ENCODE results near the gene MRPL41.
"Not testable (repeated sequence)": the region's sequence is repeated elsewhere in the genome, so short reads cannot be mapped to it uniquely, and the experiment has no call there.

MRPL41 gene

GRCh38 chr9:137551264-137552021 is at the start of gene MRPL41:
Gene MRPL41 (plus strand): TSS chr9:137551879. CDS start chr9:137552082, 203 bp downstream.
- no peak for TF ChIP-seq POLR2A (IDR thresholded peaks at IDR 0.05; ENCODE audit: low read length)
- no peak for TF ChIP-seq GATA1 (IDR thresholded peaks at IDR 0.05; ENCODE audit: low read depth, low read length)
- peak; percentile 91 to 94 for DNase-seq

GRCh38 chr9:137502008-137502911 is 49.4 kb upstream of the MRPL41 start:
- TF ChIP-seq GATA1 (IDR thresholded peaks at IDR 0.05; ENCODE audit: low read depth, low read length): no peak
- no peak for TF ChIP-seq POLR2A (IDR thresholded peaks at IDR 0.05; ENCODE audit: low read length)
- DNase-seq: no peak

GRCh38 chr9:137504432-137504777 is 47.3 kb upstream of the MRPL41 start:
- TF ChIP-seq GATA1 (IDR thresholded peaks at IDR 0.05; ENCODE audit: low read depth, low read length): no peak
- no peak for TF ChIP-seq POLR2A (IDR thresholded peaks at IDR 0.05; ENCODE audit: low read length)
- no peak for DNase-seq

DNA sequence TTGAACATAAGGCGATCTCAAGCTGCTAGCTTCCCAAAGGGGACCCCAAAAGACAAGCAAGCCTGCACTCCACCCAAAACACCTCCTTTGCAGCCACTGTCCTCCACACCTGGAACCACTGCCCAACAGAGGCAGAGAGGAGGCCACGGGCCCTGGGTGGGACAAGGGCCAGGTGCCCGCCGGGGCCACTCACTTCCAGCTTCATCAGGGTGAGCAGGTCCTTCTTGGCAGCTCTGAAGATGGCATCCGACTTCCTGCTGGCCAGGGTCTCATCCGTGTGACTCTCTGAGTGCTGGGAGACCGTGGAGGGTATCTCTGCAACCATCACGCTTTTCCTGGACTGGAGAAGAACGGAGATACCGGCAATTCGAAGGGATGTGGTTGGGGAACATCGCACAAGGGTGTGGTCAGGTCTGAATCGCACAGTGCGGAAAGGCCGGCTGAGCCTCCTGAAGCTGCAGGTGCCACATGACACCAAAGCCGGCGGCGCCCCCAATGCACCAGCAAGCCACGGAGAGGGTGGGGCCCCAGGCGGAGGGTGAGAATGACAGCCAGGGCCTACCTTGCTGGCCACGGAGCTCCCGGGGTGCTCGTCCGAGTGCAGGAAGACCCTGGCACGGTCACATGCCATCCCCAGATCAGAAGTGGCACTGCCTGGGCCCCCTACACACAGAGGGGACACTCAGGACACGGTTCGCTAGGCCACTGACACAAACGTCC is 46.1 kb upstream of the MRPL41 start:
- DNase-seq: no peak
- TF ChIP-seq POLR2A (IDR thresholded peaks at IDR 0.05; ENCODE audit: low read length): no peak

GRCh38 chr9:137506274-137506673 is 45.4 kb upstream of the MRPL41 start:
- TF ChIP-seq POLR2A (IDR thresholded peaks at IDR 0.05; ENCODE audit: low read length) (no peak), GATA1 (IDR thresholded peaks at IDR 0.05; ENCODE audit: low read depth, low read length) (no peak)
- DNase-seq: no peak

DNA sequence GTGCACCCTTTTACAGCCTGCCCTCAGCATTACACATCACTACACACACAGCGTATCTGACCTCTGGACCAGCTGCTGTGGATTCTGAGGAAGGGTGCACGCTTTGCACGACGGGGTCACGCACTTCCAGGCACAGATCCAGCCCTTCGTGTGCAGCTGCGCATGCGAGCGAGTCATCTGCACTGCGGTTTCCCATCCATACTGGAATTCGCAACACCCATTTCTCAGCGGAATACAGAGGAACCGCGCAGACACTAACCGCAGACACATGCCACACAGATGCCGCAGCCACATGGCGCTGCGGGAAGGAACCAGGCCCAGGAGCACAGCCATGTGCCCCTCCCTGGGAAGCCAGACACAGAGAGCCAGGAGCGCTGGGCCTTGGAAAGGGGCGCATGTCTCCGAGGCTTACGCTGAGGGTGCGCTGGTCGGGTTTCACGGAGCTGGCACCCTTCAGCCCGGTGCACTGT is 44.9 kb upstream of the MRPL41 start:
- no peak for TF ChIP-seq GATA1 (IDR thresholded peaks at IDR 0.05; ENCODE audit: low read depth, low read length)
- TF ChIP-seq POLR2A (IDR thresholded peaks at IDR 0.05; ENCODE audit: low read length): no peak

DNA sequence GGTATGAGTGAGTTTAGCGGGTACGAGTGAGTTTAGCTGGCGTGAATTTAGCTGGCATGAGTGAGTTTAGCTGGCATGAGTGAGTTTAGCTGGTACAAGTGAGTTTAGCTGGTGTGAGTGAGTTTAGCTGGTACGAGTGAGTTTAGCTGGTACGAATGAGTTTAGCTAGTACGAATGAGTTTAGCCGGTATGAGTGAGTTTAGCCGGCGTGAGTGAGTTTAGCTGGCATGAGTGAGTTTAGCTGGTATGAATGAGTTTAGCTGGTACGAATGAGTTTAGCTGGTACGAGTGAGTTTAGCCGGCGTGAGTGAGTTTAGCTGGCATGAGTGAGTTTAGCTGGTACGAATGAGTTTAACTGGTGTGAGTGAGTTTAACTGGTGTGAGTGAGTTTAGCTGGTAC is 42.5 kb upstream of the MRPL41 start:
- DNase-seq: no peak
- no peak for TF ChIP-seq POLR2A (IDR thresholded peaks at IDR 0.05; ENCODE audit: low read length)
- TF ChIP-seq GATA1 (IDR thresholded peaks at IDR 0.05; ENCODE audit: low read depth, low read length): no peak

More for the DNA sequence above, 44.9 kb upstream of the MRPL41 start:
- no peak for DNase-seq

DNA sequence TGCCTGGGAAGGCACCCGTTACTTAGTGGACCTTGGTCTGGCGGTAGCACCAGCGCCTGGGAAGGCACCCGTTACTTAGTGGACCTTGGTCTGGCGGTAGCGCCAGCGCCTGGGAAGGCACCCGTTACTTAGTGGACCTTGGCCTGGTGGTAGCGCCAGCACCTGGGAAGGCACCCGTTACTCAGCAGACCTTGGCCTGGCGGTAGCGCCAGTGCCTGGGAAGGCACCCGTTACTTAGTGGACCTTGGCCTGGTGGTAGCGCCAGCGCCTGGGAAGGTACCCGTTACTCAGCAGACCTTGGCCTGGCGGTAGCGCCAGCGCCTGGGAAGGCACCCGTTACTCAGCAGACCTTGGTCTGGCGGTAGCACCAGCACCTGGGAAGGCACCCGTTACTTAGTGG is 40.6 kb upstream of the MRPL41 start:
- not testable (repeated sequence) for DNase-seq

DNA sequence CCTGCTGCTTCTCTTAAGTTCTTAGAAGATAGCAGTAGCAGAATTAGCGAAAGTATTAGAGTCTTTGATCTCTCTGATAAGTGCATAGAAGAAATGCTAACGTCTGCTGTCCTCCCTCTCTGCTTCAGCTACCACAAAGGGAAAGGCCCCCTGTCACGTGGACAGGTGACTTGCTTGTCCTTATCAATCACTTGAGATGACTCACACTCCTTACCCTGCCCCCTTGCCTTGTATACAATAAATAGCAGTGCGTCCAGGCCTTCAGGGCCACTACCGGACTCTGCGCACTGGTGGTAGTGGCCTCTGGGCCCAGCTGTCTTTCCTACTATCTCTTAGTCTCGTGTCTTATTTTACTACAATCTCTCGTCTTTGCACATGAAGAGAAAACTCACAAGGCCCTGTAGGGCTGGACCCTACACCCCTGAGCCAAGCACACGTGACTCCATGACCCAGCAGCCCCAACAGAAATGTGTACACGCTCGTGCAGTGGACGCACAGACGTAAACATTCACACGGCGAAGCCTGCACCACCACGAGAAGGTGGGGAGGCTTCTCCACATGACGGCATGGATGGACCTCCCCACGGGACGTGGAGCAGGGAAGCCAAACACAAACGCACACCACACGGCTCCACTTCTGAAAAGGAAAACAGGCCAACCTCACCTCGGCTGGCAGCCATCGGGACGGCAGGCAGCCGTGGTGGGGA is 39.8 kb upstream of the MRPL41 start:
- no peak for TF ChIP-seq POLR2A (IDR thresholded peaks at IDR 0.05; ENCODE audit: low read length)
- no peak for TF ChIP-seq GATA1 (IDR thresholded peaks at IDR 0.05; ENCODE audit: low read depth, low read length)
- DNase-seq: no peak

DNA sequence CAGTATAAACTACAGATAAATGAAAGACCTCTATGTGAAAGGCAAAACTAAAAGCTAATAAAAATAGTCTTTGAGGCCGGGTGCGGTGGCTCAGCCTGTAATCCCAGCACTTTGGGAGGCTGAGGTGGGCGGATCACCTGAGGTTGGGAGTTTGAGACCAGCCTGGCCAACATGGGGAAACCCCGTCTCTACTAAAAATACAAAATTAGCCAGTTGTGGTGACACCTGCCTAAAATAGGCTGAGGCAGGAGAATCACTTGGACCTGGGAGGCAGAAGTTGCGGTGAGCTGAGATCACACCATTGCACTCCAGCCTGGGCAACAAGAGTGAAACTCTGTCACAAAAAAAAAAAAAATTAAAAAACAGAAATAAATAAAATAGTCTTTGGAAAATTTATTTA is 38.5 kb upstream of the MRPL41 start:
- DNase-seq: not testable (repeated sequence)

DNA sequence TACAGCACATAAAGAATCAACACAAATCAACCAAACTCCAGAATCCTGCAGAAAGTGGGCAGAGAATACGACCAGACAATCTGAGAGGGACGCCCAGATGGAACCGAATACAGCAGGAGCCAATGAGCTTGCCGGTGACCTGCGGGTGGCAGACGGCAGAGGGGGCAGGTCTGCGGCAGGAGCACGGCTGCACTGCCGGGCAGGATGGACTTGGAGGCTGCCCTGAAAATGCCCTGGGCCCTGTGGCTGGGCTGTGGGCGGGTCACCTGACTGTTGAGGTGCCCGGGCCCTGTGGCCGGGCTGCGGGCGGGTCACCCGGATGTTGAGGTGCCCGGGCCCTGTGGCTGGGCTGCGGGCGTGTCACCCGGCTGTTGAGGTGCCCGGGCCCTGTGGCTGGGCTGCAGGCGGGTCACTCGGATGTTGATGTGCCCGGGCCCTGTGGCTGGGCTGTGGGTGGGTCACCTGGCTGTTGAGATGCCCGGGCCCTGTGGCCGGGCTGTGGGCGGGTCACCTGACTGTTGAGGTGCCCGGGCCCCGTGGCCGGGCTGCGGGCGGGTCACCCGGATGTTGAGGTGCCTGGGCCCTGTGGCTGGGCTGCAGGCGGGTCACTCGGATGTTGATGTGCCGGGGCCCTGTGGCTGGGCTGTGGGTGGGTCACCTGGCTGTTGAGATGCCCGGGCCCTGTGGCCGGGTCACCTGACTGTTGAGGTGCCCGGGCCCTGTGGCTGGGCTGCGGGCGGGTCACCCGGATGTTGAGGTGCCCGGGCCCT is 37.7 kb upstream of the MRPL41 start:
- not testable (repeated sequence) for DNase-seq

DNA sequence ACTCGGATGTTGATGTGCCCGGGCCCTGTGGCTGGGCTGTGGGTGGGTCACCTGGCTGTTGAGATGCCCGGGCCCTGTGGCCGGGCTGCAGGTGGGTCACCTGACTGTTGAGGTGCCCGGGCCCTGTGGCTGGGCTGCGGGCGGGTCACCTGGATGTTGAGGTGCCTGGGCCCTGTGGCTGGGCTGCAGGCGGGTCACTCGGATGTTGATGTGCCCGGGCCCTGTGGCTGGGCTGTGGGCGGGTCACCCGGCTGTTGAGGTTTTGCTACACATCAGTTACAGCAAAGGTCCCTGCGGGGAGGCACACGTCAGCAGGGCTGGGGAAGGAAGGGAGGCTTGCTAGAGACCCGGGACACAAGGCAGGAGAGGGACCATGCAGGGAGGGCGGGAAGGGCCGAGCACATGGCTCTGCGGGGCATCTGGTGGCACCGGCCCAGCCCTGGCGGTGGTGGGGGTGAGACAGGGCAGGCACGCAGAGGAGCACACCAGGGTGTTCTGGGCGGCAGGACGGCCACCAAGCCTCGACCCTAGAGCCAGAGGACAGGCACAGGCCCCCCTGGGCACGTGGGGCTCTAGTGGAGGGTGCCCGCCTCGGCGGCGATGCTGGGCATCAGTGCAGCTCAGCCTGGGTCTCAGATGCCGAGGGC is 36.9 kb upstream of the MRPL41 start:
- DNase-seq: no peak
- TF ChIP-seq POLR2A (IDR thresholded peaks at IDR 0.05; ENCODE audit: low read length) (no peak), GATA1 (IDR thresholded peaks at IDR 0.05; ENCODE audit: low read depth, low read length) (no peak)

DNA sequence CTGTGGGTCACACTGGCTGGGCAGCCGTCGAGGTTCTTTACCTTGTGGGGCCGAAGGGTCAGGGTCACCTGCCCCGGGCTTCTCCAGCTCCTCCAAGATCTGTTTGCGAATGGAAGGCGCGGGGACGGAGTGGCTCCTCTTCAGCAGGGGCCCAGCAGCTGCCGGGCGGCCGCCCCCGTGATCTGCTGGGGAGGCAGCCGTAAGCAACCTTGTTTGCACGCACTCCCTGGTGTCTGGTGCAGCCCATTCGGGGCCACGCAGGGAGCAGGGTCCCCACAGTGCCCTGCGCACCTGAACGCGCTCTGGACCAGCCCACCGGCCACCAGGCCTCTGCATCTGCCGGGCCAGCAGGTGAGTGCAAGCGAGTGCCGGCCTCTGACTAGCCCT is 36.3 kb upstream of the MRPL41 start:
- TF ChIP-seq POLR2A (IDR thresholded peaks at IDR 0.05; ENCODE audit: low read length) (no peak), GATA1 (IDR thresholded peaks at IDR 0.05; ENCODE audit: low read depth, low read length) (no peak)
- DNase-seq: no peak

Measured in erythroblast (primary cell).